ENCODE measurements around the gene LOXHD1. TPM values are rescaled to one million over a fixed set of nuclear protein-coding genes. Genes with fewer than 3 reads are reported as not detected.

Gene LOXHD1, protein sequence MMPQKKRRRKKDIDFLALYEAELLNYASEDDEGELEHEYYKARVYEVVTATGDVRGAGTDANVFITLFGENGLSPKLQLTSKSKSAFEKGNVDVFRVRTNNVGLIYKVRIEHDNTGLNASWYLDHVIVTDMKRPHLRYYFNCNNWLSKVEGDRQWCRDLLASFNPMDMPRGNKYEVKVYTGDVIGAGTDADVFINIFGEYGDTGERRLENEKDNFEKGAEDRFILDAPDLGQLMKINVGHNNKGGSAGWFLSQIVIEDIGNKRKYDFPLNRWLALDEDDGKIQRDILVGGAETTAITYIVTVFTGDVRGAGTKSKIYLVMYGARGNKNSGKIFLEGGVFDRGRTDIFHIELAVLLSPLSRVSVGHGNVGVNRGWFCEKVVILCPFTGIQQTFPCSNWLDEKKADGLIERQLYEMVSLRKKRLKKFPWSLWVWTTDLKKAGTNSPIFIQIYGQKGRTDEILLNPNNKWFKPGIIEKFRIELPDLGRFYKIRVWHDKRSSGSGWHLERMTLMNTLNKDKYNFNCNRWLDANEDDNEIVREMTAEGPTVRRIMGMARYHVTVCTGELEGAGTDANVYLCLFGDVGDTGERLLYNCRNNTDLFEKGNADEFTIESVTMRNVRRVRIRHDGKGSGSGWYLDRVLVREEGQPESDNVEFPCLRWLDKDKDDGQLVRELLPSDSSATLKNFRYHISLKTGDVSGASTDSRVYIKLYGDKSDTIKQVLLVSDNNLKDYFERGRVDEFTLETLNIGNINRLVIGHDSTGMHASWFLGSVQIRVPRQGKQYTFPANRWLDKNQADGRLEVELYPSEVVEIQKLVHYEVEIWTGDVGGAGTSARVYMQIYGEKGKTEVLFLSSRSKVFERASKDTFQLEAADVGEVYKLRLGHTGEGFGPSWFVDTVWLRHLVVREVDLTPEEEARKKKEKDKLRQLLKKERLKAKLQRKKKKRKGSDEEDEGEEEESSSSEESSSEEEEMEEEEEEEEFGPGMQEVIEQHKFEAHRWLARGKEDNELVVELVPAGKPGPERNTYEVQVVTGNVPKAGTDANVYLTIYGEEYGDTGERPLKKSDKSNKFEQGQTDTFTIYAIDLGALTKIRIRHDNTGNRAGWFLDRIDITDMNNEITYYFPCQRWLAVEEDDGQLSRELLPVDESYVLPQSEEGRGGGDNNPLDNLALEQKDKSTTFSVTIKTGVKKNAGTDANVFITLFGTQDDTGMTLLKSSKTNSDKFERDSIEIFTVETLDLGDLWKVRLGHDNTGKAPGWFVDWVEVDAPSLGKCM (N-terminal part only)
- not detected for total RNA-seq (ENCODE audit: unreplicated experiment)
- long read RNA-seq: 0 reads

DNA sequence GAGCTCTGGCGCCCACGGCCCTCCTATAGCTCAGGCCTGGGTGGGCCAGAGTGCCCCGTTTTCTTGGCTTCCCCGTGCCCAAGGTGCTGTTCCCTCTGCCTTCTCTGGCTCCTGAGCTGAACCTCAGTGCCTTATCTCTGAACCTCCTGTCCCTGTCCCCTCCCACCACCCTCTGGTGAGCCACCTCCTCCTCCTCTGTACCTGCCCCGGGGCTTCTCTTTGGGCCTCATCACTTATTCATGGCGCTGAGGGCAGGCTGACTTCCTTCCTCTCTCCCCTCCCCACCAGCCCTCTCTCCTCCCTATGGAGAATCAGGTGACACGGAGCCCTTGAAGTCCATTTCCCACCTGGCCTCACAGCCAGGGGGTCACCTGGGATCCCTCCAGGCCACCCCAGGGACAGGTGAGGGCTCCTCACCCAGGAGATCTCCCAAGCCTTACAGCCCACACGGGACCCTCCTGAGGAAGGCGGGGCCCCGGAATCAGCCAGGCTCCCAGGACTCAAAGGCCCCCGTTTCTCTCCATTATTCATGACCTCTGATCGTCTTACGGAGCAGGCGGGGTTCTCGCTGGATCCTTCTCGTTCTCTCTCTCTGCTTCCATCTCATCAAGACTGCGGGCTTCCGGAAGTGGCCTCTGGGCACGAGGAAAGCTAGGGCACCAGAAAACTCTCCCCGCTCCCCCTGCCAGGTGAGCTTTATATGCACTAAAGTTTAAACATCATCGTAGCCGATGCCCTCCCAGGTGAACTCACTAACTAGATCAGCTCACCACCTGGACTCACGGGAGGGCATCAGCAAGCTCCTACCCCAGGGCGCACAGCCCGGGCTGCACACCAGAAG lies at the start of gene LOXHD1:
LOXHD1 (minus strand) TSS at position 106 of the 841 bp plus-strand sequence. CDS start 187 bp downstream, outside the sequence.
- Mint-ChIP-seq H3K9me3 (ENCODE audit: unreplicated experiment) (peaks cover 1% of the 10 kb centered on the region), H3K4me3 (ENCODE audit: unreplicated experiment) (no peak within 1 kb of the TSS), H3K36me3 (ENCODE audit: unreplicated experiment) (no peaks in the 10 kb centered on the region), H3K27me3 (ENCODE audit: unreplicated experiment) (peaks cover 6% of the 10 kb centered on the region), H3K27ac (ENCODE audit: unreplicated experiment) (no peak within 1 kb of the TSS), H3K4me1 (ENCODE audit: low read depth, unreplicated experiment) (peaks cover 8% of the 10 kb centered on the region)
- TF ChIP-seq, protein P1, sequence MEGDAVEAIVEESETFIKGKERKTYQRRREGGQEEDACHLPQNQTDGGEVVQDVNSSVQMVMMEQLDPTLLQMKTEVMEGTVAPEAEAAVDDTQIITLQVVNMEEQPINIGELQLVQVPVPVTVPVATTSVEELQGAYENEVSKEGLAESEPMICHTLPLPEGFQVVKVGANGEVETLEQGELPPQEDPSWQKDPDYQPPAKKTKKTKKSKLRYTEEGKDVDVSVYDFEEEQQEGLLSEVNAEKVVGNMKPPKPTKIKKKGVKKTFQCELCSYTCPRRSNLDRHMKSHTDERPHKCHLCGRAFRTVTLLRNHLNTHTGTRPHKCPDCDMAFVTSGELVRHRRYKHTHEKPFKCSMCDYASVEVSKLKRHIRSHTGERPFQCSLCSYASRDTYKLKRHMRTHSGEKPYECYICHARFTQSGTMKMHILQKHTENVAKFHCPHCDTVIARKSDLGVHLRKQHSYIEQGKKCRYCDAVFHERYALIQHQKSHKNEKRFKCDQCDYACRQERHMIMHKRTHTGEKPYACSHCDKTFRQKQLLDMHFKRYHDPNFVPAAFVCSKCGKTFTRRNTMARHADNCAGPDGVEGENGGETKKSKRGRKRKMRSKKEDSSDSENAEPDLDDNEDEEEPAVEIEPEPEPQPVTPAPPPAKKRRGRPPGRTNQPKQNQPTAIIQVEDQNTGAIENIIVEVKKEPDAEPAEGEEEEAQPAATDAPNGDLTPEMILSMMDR (IDR thresholded peaks at IDR 0.05; ENCODE audit: partially characterized antibody, unreplicated experiment): no peak
- DNase-seq: no peak

DNA sequence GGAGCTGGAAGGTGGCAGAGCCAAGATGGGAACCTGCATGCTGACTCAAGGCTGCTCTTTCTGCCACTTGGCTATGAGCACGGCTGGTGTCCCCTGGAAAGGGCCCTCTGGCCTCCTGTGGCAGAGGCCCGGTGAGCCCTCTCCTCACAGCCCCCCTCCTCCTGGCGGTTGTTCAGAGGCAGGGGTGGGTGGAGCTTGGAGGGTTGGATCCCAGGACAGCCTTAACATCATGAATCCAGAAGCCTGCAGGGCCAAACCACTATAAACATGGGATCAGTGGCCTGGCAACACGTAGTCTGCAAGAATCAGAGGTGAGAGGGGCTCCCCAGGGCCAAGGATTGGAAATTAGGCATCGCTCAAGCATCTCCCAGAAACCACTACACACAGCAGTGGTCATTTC lies 48.5 kb upstream of the LOXHD1 start:
- peak; percentile 40 for DNase-seq
- Mint-ChIP-seq H3K36me3 (ENCODE audit: unreplicated experiment) (no peaks in the 10 kb centered on the region), H3K27ac (ENCODE audit: unreplicated experiment) (no peak overlapping the region), H3K27me3 (ENCODE audit: unreplicated experiment) (no peaks in the 10 kb centered on the region), H3K4me1 (ENCODE audit: low read depth, unreplicated experiment) (peaks cover 1% of the 10 kb centered on the region), H3K9me3 (ENCODE audit: unreplicated experiment) (no peaks in the 10 kb centered on the region), H3K4me3 (ENCODE audit: unreplicated experiment) (no peak overlapping the region)
- TF ChIP-seq, protein P1 (IDR thresholded peaks at IDR 0.05; ENCODE audit: partially characterized antibody, unreplicated experiment): no peak

DNA sequence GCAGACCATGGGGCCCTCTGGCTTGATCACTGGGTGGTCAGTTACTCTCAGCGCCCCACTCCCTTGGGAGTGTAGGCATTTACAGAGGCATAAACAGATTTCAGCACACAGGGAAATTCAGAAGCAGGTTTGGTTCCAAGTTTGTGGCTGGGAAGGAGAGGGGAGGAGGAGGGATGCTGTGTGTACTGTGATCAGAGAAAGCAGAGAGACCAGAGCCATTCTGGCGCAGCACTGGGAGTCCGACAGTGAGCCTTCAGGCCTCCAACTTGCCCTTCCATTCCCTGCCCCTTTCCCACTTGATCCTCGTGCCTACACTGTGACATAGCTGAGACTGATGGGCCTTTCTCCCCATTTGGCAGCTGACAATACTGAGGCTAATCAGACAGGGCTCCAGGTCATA lies 47.8 kb upstream of the LOXHD1 start:
- Mint-ChIP-seq H3K4me3 (ENCODE audit: unreplicated experiment) (no peak overlapping the region), H3K9me3 (ENCODE audit: unreplicated experiment) (no peaks in the 10 kb centered on the region), H3K27me3 (ENCODE audit: unreplicated experiment) (no peaks in the 10 kb centered on the region), H3K27ac (ENCODE audit: unreplicated experiment) (no peak overlapping the region), H3K36me3 (ENCODE audit: unreplicated experiment) (no peaks in the 10 kb centered on the region), H3K4me1 (ENCODE audit: low read depth, unreplicated experiment) (peaks cover 1% of the 10 kb centered on the region)
- DNase-seq: no peak
- TF ChIP-seq, protein P1 (IDR thresholded peaks at IDR 0.05; ENCODE audit: partially characterized antibody, unreplicated experiment): no peak

DNA sequence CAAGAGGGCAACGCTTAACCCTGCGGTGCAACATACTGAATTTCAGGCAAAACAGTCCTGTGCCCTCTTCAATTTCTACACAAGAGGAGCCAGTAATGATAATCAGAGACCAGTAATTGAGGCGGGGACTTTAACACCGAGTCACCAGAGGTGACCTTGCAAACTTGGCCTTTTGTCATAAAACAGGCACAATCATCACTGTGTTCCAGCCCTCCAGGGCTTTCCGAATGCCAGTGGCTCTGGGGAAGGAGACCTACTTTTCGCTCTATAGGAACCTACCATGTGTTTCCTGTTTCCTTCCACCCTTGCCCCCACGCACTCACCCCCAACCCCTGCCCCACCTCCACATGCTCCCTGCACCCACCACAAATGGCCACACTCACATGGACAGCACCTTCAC lies 47.2 kb upstream of the LOXHD1 start:
- no peaks in the 10 kb centered on the region for H3K4me1 Mint-ChIP-seq (ENCODE audit: low read depth, unreplicated experiment)

More for the DNA sequence above, 47.2 kb upstream of the LOXHD1 start:
- Mint-ChIP-seq H3K27me3 (ENCODE audit: unreplicated experiment) (no peaks in the 10 kb centered on the region), H3K27ac (ENCODE audit: unreplicated experiment) (no peak overlapping the region), H3K9me3 (ENCODE audit: unreplicated experiment) (no peaks in the 10 kb centered on the region), H3K4me3 (ENCODE audit: unreplicated experiment) (no peak overlapping the region), H3K36me3 (ENCODE audit: unreplicated experiment) (no peaks in the 10 kb centered on the region)
- no peak for DNase-seq
- TF ChIP-seq, protein P1 (IDR thresholded peaks at IDR 0.05; ENCODE audit: partially characterized antibody, unreplicated experiment): no peak

Measured in glutamatergic neuron (in vitro differentiated cells).